ENCODE measurements around the gene CASP9. TPM values are rescaled to one million over a fixed set of nuclear protein-coding genes. Genes with fewer than 3 reads are reported as not detected.
"Not testable (repeated sequence)": the region's sequence is repeated elsewhere in the genome, so short reads cannot be mapped to it uniquely, and the experiment has no call there.

The CASP9 gene
- total RNA-seq, 1 experiment from 2014 or later: 8.0 TPM

- H3K4me3 ChIP-seq (ENCODE audit: low read length): no peak overlapping the region
- BruUV-seq (replicated peaks): no TSS peak
- DNase-seq: no peak
- no peak overlapping the region for H3K4me2 ChIP-seq (ENCODE audit: low read length)
- TF ChIP-seq CTCF (conservative IDR thresholded peaks at IDR 0.05; ENCODE audit: low read depth, low read length): no peak
- TF ChIP-seq EZH2phosphoT487 (IDR thresholded peaks at IDR 0.05; ENCODE audit: borderline replicate concordance, low read length): no peak
- TF ChIP-seq EZH2 (IDR thresholded peaks at IDR 0.05; ENCODE audit: low read length, unreplicated experiment): no peak
- H3K4me1 ChIP-seq (ENCODE audit: insufficient read depth, low read length): no peaks in the 10 kb centered on the region
- no peaks in the 10 kb centered on the region for H3K79me2 ChIP-seq (ENCODE audit: low read length)
- H3K36me3 ChIP-seq (ENCODE audit: low read depth, low read length): no peaks in the 10 kb centered on the region
- H4K20me1 ChIP-seq (ENCODE audit: low read length): no peaks in the 10 kb centered on the region
- ATAC-seq: no peak
- H3F3A ChIP-seq (ENCODE audit: low read length, unreplicated experiment): no peaks in the 10 kb centered on the region
- no peaks in the 10 kb centered on the region for H3K9me3 ChIP-seq (ENCODE audit: low read length)
- H3K27me3 ChIP-seq (ENCODE audit: low read length): no peaks in the 10 kb centered on the region
- no peaks in the 10 kb centered on the region for H3K9me2 ChIP-seq (replicated peaks; ENCODE audit: low read length)
- H2AFZ ChIP-seq (ENCODE audit: low read length): no peak overlapping the region
- H3K27ac ChIP-seq (ENCODE audit: low read length): no peak overlapping the region
- intact Hi-C loops (cut with micrococcal nuclease): loop anchor here (1.0 to 5.0 kb wide), 4 partner anchors 24 to 176 kb away; partner anchors contain the start of gene CASP9
- CTCF ChIA-PET: no interaction called here
- no peak overlapping the region for H3K9ac ChIP-seq (ENCODE audit: low read length)
- POLR2A ChIA-PET (ENCODE audit: unreplicated experiment): no interaction called here
These were observed 23.5 kb downstream of the CASP9 start for GRCh38 chr1:15500184-15501178.

- intact Hi-C loops (cut with micrococcal nuclease): no loop called here
- DNase-seq (no peak), ATAC-seq (no peak)
- BruUV-seq (replicated peaks): no TSS peak
- CTCF ChIA-PET: no interaction called here
- Histone ChIP-seq H3K36me3 (ENCODE audit: low read depth, low read length) (no peaks in the 10 kb centered on the region), H4K20me1 (ENCODE audit: low read length) (no peaks in the 10 kb centered on the region), H3K79me2 (ENCODE audit: low read length) (no peaks in the 10 kb centered on the region), H3K4me3 (ENCODE audit: low read length) (no peak overlapping the region), H3K9ac (ENCODE audit: low read length) (no peak overlapping the region), H3K27ac (ENCODE audit: low read length) (no peak overlapping the region), H2AFZ (ENCODE audit: low read length) (no peak overlapping the region), H3K4me1 (ENCODE audit: insufficient read depth, low read length) (no peaks in the 10 kb centered on the region), H3K27me3 (ENCODE audit: low read length) (no peaks in the 10 kb centered on the region), H3K9me2 (replicated peaks; ENCODE audit: low read length) (no peaks in the 10 kb centered on the region), H3F3A (ENCODE audit: low read length, unreplicated experiment) (no peaks in the 10 kb centered on the region), H3K9me3 (ENCODE audit: low read length) (no peaks in the 10 kb centered on the region), H3K4me2 (ENCODE audit: low read length) (no peak overlapping the region)
- no peak for TF ChIP-seq CTCF (conservative IDR thresholded peaks at IDR 0.05; ENCODE audit: low read depth, low read length)
- TF ChIP-seq EZH2 (IDR thresholded peaks at IDR 0.05; ENCODE audit: low read length, unreplicated experiment): no peak
- no peak for TF ChIP-seq EZH2phosphoT487 (IDR thresholded peaks at IDR 0.05; ENCODE audit: borderline replicate concordance, low read length)
- POLR2A ChIA-PET (ENCODE audit: unreplicated experiment): no interaction called here
These were observed 30.1 kb downstream of the CASP9 start for GRCh38 chr1:15493869-15494390.

GRCh38 chr1:15492596-15492995 lies 31.4 kb downstream of the CASP9 start:
- Histone ChIP-seq H3F3A (ENCODE audit: low read length, unreplicated experiment) (no peaks in the 10 kb centered on the region), H3K9ac (ENCODE audit: low read length) (no peak overlapping the region), H3K4me3 (ENCODE audit: low read length) (no peak overlapping the region), H3K9me3 (ENCODE audit: low read length) (no peaks in the 10 kb centered on the region), H2AFZ (ENCODE audit: low read length) (no peak overlapping the region), H3K27me3 (ENCODE audit: low read length) (no peaks in the 10 kb centered on the region), H3K36me3 (ENCODE audit: low read depth, low read length) (no peaks in the 10 kb centered on the region), H3K27ac (ENCODE audit: low read length) (no peak overlapping the region), H4K20me1 (ENCODE audit: low read length) (no peaks in the 10 kb centered on the region), H3K4me2 (ENCODE audit: low read length) (no peak overlapping the region), H3K9me2 (replicated peaks; ENCODE audit: low read length) (no peaks in the 10 kb centered on the region), H3K4me1 (ENCODE audit: insufficient read depth, low read length) (no peaks in the 10 kb centered on the region), H3K79me2 (ENCODE audit: low read length) (no peaks in the 10 kb centered on the region)
- ChIA-PET CTCF (no interaction called here), POLR2A (ENCODE audit: unreplicated experiment) (no interaction called here)
- DNase-seq: no peak
- no peak for ATAC-seq
- no TSS peak for BruUV-seq (replicated peaks)
- TF ChIP-seq EZH2 (IDR thresholded peaks at IDR 0.05; ENCODE audit: low read length, unreplicated experiment): no peak
- no peak for TF ChIP-seq EZH2phosphoT487 (IDR thresholded peaks at IDR 0.05; ENCODE audit: borderline replicate concordance, low read length)
- TF ChIP-seq CTCF (conservative IDR thresholded peaks at IDR 0.05; ENCODE audit: low read depth, low read length): no peak
- intact Hi-C loops (cut with micrococcal nuclease): no loop called here

GRCh38 chr1:15491010-15491409 lies 33.0 kb downstream of the CASP9 start:
- H3K27ac ChIP-seq (ENCODE audit: low read length); DNase-seq; H2AFZ ChIP-seq (ENCODE audit: low read length); ATAC-seq; H3F3A ChIP-seq (ENCODE audit: low read length, unreplicated experiment); H3K9me3 ChIP-seq (ENCODE audit: low read length); H3K4me1 ChIP-seq (ENCODE audit: insufficient read depth, low read length); CTCF ChIA-PET; H3K79me2 ChIP-seq (ENCODE audit: low read length); H4K20me1 ChIP-seq (ENCODE audit: low read length); H3K9me2 ChIP-seq (replicated peaks; ENCODE audit: low read length); H3K36me3 ChIP-seq (ENCODE audit: low read depth, low read length); H3K27me3 ChIP-seq (ENCODE audit: low read length); POLR2A ChIA-PET (ENCODE audit: unreplicated experiment); H3K9ac ChIP-seq (ENCODE audit: low read length); BruUV-seq (replicated peaks); H3K4me3 ChIP-seq (ENCODE audit: low read length); intact Hi-C loops (cut with micrococcal nuclease); H3K4me2 ChIP-seq (ENCODE audit: low read length): not testable (repeated sequence)
